ENCODE measurements around the gene GHR.

GRCh38 chr5:42643360-42643759, 220.1 kb downstream of the GHR start:
- TF ChIP-seq CTCF (optimal IDR thresholded peaks at IDR 0.05 in 1 of 3, IDR thresholded peaks at IDR 0.05 in 1 of 3, conservative IDR thresholded peaks at IDR 0.05 in 1 of 3; ENCODE audit: extremely low read depth in 1 of 3, insufficient read depth in 2 of 3, low read length in 3 of 3) (no peak), EZH2 (IDR thresholded peaks at IDR 0.05; ENCODE audit: low read length) (no peak)
